GM12878 (cell line): ENCODE measurements around the gene PLAGL1.

Experiments
- ATF2 ChIP-seq: IDR thresholded peaks from 2 replicates; pipeline ENCODE4 v1.6.1; 2012; ENCODE audit warnings: low read length, inconsistent platforms
- BCL3 ChIP-seq: IDR thresholded peaks from 2 replicates; pipeline ENCODE4 v1.6.1; 2011; ENCODE audit warnings: borderline replicate concordance, low read depth, mild to moderate bottlenecking, moderate library complexity, low read length; ENCODE audit not compliant: insufficient read depth, poor library complexity, severe bottlenecking
- BHLHE40 ChIP-seq, 2 experiments: fragments of 450-650 bp in 1 of 2; IDR thresholded peaks; 2 replicates each; pipeline ENCODE4 v1.6.1; 2011 to 2017; ENCODE audit warnings: low read depth in 2 of 2, borderline replicate concordance in 1 of 2, improper control_type of control experiment in 1 of 2, low read length in 1 of 2, mild to moderate bottlenecking in 1 of 2
- BRCA1 ChIP-seq: IDR thresholded peaks from 2 replicates; pipeline ENCODE4 v1.6.1; 2011; ENCODE audit warnings: low read depth, low read length, improper control_type of control experiment
- CBX5 ChIP-seq: sonication (generic); IDR thresholded peaks from 2 replicates; pipeline ENCODE4 v1.6.1; 2016; ENCODE audit warnings: low read depth, moderate library complexity, mild to moderate bottlenecking, inconsistent platforms
- EP300 ChIP-seq, 2 experiments: fragments of 150-350 bp in 1 of 2; IDR thresholded peaks; 2 replicates each; pipeline ENCODE4 v1.6.1; 2011 to 2012; ENCODE audit warnings: low read depth in 2 of 2, low read length in 2 of 2, borderline replicate concordance in 1 of 2, improper control_type of control experiment in 1 of 2, inconsistent platforms in 1 of 2; ENCODE audit not compliant: control insufficient read depth in 1 of 2
- HDAC6 ChIP-seq: fragments of 200-600 bp; sonication (generic); IDR thresholded peaks from one replicate; pipeline ENCODE4 v1.8.0; 2017; ENCODE audit warnings: antibody characterized with exemption; ENCODE audit not compliant: unreplicated experiment
- IKZF2 ChIP-seq, 2 experiments: fragments of 450-650 bp; IDR thresholded peaks; 2 replicates each; pipeline ENCODE4 v1.6.1; 2017; ENCODE audit warnings: mild to moderate bottlenecking in 2 of 2, moderate library complexity in 2 of 2
- IRF4 ChIP-seq: IDR thresholded peaks from 2 replicates; pipeline ENCODE4 v1.6.1; 2011; ENCODE audit warnings: low read depth, low read length
- MAX ChIP-seq: IDR thresholded peaks from 2 replicates; pipeline ENCODE4 v1.6.1; 2012; ENCODE audit warnings: low read depth, low read length, improper control_type of control experiment
- POLR2AphosphoS2 ChIP-seq: IDR thresholded peaks from 2 replicates; pipeline ENCODE4 v1.6.1; 2011; ENCODE audit warnings: low read depth, mild to moderate bottlenecking, low read length, improper control_type of control experiment, moderate library complexity
- STAT3 ChIP-seq: IDR thresholded peaks from 2 replicates; pipeline ENCODE4 v1.6.1; 2011; ENCODE audit warnings: low read depth, low read length, improper control_type of control experiment
- ZBTB40 ChIP-seq: fragments of 450-650 bp; IDR thresholded peaks from 2 replicates; pipeline ENCODE4 v1.6.1; 2016; ENCODE audit warnings: mild to moderate bottlenecking, moderate library complexity, borderline replicate concordance
- TF ChIP-seq, protein P1 (sequence below), 3 experiments: IDR thresholded peaks in 2 of 3; conservative IDR thresholded peaks in 1 of 3; 2 replicates each; pipeline ENCODE4 v1.5.1; 2011; ENCODE audit warnings: low read depth in 3 of 3, low read length in 3 of 3, mild to moderate bottlenecking in 3 of 3, control low read depth in 2 of 3, moderate library complexity in 2 of 3, inconsistent platforms in 1 of 3, mixed read lengths in 1 of 3; ENCODE audit not compliant: control insufficient read depth in 2 of 3, insufficient read depth in 1 of 3; ENCODE audit errors: extremely low read depth in 1 of 3

- TF ChIP-seq BCL3: no peak
- TF ChIP-seq ATF2: no peak
- no peak for TF ChIP-seq CBX5
- no peak for TF ChIP-seq MAX
- no peak for TF ChIP-seq BHLHE40 (IDR thresholded peaks at IDR 0.05; ENCODE audit: borderline replicate concordance in 1 of 2, low read depth in 2 of 2, low read length in 1 of 2)
- TF ChIP-seq, protein P1, sequence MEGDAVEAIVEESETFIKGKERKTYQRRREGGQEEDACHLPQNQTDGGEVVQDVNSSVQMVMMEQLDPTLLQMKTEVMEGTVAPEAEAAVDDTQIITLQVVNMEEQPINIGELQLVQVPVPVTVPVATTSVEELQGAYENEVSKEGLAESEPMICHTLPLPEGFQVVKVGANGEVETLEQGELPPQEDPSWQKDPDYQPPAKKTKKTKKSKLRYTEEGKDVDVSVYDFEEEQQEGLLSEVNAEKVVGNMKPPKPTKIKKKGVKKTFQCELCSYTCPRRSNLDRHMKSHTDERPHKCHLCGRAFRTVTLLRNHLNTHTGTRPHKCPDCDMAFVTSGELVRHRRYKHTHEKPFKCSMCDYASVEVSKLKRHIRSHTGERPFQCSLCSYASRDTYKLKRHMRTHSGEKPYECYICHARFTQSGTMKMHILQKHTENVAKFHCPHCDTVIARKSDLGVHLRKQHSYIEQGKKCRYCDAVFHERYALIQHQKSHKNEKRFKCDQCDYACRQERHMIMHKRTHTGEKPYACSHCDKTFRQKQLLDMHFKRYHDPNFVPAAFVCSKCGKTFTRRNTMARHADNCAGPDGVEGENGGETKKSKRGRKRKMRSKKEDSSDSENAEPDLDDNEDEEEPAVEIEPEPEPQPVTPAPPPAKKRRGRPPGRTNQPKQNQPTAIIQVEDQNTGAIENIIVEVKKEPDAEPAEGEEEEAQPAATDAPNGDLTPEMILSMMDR (IDR thresholded peaks at IDR 0.05 in 2 of 3, conservative IDR thresholded peaks at IDR 0.05 in 1 of 3; ENCODE audit: control insufficient read depth in 2 of 3, extremely low read depth in 1 of 3, insufficient read depth in 1 of 3, low read depth in 3 of 3, low read length in 3 of 3): no peak
- TF ChIP-seq STAT3: no peak
- no peak for TF ChIP-seq ZBTB40
- TF ChIP-seq EP300 (IDR thresholded peaks at IDR 0.05; ENCODE audit: borderline replicate concordance in 1 of 2, control insufficient read depth in 1 of 2, low read depth in 2 of 2, low read length in 2 of 2): no peak
- no peak for TF ChIP-seq BRCA1
- TF ChIP-seq POLR2AphosphoS2: no peak
- TF ChIP-seq IRF4: no peak
- no peak for TF ChIP-seq HDAC6
- no peak for TF ChIP-seq IKZF2 (IDR thresholded peaks at IDR 0.05)
These were observed 27.4 kb upstream of the PLAGL1 start for GRCh38 chr6:144035416-144035815.
